WTC11 (cell line): ENCODE data around the gene MIGA1. TPM values are rescaled to one million over a fixed set of nuclear protein-coding genes. Genes with fewer than 3 reads are reported as not detected.

Experiments
- ATAC-seq: fragments of 200-7000 bp; cut with Tn5 transposase; 2 replicates; pipeline ENCODE4 v1.10.0; 2021; ENCODE audit warnings: mild to moderate bottlenecking, moderate library complexity
- CTCF ChIA-PET: fragments of 300-600 bp; sonication (Branson Sonifier 250); formaldehyde crosslinking; loops from one replicate; lab custom pipeline; 2021; ENCODE audit warnings: antibody characterized with exemption; lab: Charles Lee
- POLR2A ChIA-PET: fragments of 350-600 bp; sonication (Branson Sonifier 250); formaldehyde crosslinking; loops from one replicate; lab custom pipeline; 2021; ENCODE audit warnings: antibody characterized with exemption; lab: Charles Lee
- DNase-seq: peaks from one replicate; pipeline ENCODE4 v3.0.0; 2021; ENCODE audit warnings: low spot score
- H3K27ac Mint-ChIP-seq: 2 replicates; pipeline ENCODE4 v1.8.0; 2021; ENCODE audit warnings: mixed read lengths
- H3K27me3 Mint-ChIP-seq: 2 replicates; pipeline ENCODE4 v1.8.0; 2021; ENCODE audit warnings: low read depth, mild to moderate bottlenecking, moderate library complexity, mixed read lengths
- H3K36me3 Mint-ChIP-seq: 2 replicates; pipeline ENCODE4 v1.8.0; 2021; ENCODE audit warnings: mixed read lengths
- H3K4me1 Mint-ChIP-seq: 2 replicates; pipeline ENCODE4 v1.8.0; 2022; ENCODE audit warnings: mixed read lengths
- H3K4me3 Mint-ChIP-seq: 2 replicates; pipeline ENCODE4 v1.8.0; 2021; ENCODE audit warnings: mild to moderate bottlenecking, moderate library complexity, mixed read lengths
- H3K9me3 Mint-ChIP-seq: 2 replicates; pipeline ENCODE4 v1.8.0; 2021; ENCODE audit warnings: mixed read lengths
- ATF1 ChIP-seq: sonication (generic); formaldehyde crosslinking; IDR thresholded peaks from 2 replicates; pipeline ENCODE4 v1.8.1; 2023; ENCODE audit warnings: mild to moderate bottlenecking, moderate library complexity, missing genetic modification reagents
- ERG ChIP-seq: fragments of 250-450 bp; sonication (Bioruptor Pico); IDR thresholded peaks from 2 replicates; pipeline ENCODE4 v1.8.0; 2021; ENCODE audit warnings: mild to moderate bottlenecking
- FOXK1 ChIP-seq: sonication (generic); formaldehyde crosslinking; IDR thresholded peaks from 2 replicates; pipeline ENCODE4 v1.8.0; 2022; ENCODE audit warnings: mild to moderate bottlenecking, moderate library complexity, missing genetic modification reagents
- KAT7 ChIP-seq: sonication (generic); formaldehyde crosslinking; IDR thresholded peaks from 2 replicates; pipeline ENCODE4 v1.8.1; 2023; ENCODE audit warnings: missing genetic modification reagents, mild to moderate bottlenecking, borderline replicate concordance
- NFYB ChIP-seq: sonication (generic); formaldehyde crosslinking; conservative IDR thresholded peaks from 2 replicates; pipeline ENCODE4 v1.8.0; 2022; ENCODE audit warnings: low read depth, missing genetic modification reagents
- RORB ChIP-seq: fragments of 250-450 bp; sonication (Bioruptor Pico); IDR thresholded peaks from 2 replicates; pipeline ENCODE4 v1.9.0; 2021; ENCODE audit warnings: mild to moderate bottlenecking
- USF2 ChIP-seq: sonication (generic); formaldehyde crosslinking; IDR thresholded peaks from 2 replicates; pipeline ENCODE4 v1.8.1; 2023; ENCODE audit warnings: mild to moderate bottlenecking, missing genetic modification reagents, moderate library complexity
- ZNF263 ChIP-seq: sonication (generic); formaldehyde crosslinking; IDR thresholded peaks from 2 replicates; pipeline ENCODE4 v1.8.1; 2022; ENCODE audit warnings: low read depth, mild to moderate bottlenecking, moderate library complexity, missing genetic modification reagents
- total RNA-seq: library from RNA; stranded (reverse); gene quantifications from 3 replicates; pipeline ENCODE4 v1.2.3, GENCODE V29; 2021

Gene MIGA1
- total RNA-seq, 1 experiment from 2014 or later, result 6.2 TPM

GRCh38 chr1:77926561-77927357, 147.3 kb downstream of the MIGA1 start:
- TF ChIP-seq FOXK1 (no peak), USF2 (CRISPR knock-in tag) (no peak), ERG (no peak)
- ChIA-PET CTCF (no interaction called here), POLR2A (no interaction called here)
- H3K27me3 Mint-ChIP-seq, result no peaks in the 10 kb centered on the region
- H3K4me3 Mint-ChIP-seq, result no peak overlapping the region
- H3K4me1 Mint-ChIP-seq, result no peaks in the 10 kb centered on the region
- ATAC-seq (no peak), DNase-seq (no peak)
- H3K36me3 Mint-ChIP-seq, result no peaks in the 10 kb centered on the region
- H3K9me3 Mint-ChIP-seq, result no peaks in the 10 kb centered on the region
- no peak overlapping the region for H3K27ac Mint-ChIP-seq

- Mint-ChIP-seq H3K27me3 (no peaks in the 10 kb centered on the region), H3K4me1 (no peaks in the 10 kb centered on the region), H3K36me3 (no peaks in the 10 kb centered on the region), H3K9me3 (no peaks in the 10 kb centered on the region), H3K27ac (no peak overlapping the region), H3K4me3 (no peak overlapping the region)
- ATAC-seq (no peak), DNase-seq (no peak)
- CTCF ChIA-PET, result no interaction called here
- TF ChIP-seq NFYB (CRISPR knock-in tag), result no peak
- no peak for TF ChIP-seq ATF1 (CRISPR knock-in tag)
- TF ChIP-seq RORB, result no peak
- no peak for TF ChIP-seq KAT7 (CRISPR knock-in tag)
- no peak for TF ChIP-seq ZNF263 (CRISPR knock-in tag)
- POLR2A ChIA-PET, result no interaction called here
Observed at GRCh38 chr1:77927414-77927813, 148.0 kb downstream of the MIGA1 start.

Other genes with a start within 250 kb of the MIGA1 start
- gene ZZZ3, start 97.0 kb upstream of the MIGA1 start, total RNA-seq, result 43.3 to 47.5 TPM (median 43.5 TPM) in 3 replicates
- gene USP33, start 19.8 kb upstream of the MIGA1 start, total RNA-seq, result 57.5 to 61.6 TPM (median 59.9 TPM) in 3 replicates
- gene NEXN, start 109.0 kb downstream of the MIGA1 start, total RNA-seq, result 1.4 to 2.5 TPM (median 1.6 TPM) in 3 replicates
- 175 to 208 TPM (median 176 TPM) in 3 replicates for gene FUBP1, start 199.4 kb downstream of the MIGA1 start, total RNA-seq
- gene DNAJB4, start 225.3 kb downstream of the MIGA1 start, total RNA-seq, result 23.4 to 26.5 TPM (median 26.0 TPM) in 3 replicates